Activated T-cell treated with anti-CD3 and anti-CD28 coated beads for 4 hours (primary cell): ENCODE data around the gene APEX1.

Source experiments
- DNase-seq: peaks from one replicate; pipeline ENCODE4 v3.0.0-alpha.2; 2020

Gene APEX1

DNA sequence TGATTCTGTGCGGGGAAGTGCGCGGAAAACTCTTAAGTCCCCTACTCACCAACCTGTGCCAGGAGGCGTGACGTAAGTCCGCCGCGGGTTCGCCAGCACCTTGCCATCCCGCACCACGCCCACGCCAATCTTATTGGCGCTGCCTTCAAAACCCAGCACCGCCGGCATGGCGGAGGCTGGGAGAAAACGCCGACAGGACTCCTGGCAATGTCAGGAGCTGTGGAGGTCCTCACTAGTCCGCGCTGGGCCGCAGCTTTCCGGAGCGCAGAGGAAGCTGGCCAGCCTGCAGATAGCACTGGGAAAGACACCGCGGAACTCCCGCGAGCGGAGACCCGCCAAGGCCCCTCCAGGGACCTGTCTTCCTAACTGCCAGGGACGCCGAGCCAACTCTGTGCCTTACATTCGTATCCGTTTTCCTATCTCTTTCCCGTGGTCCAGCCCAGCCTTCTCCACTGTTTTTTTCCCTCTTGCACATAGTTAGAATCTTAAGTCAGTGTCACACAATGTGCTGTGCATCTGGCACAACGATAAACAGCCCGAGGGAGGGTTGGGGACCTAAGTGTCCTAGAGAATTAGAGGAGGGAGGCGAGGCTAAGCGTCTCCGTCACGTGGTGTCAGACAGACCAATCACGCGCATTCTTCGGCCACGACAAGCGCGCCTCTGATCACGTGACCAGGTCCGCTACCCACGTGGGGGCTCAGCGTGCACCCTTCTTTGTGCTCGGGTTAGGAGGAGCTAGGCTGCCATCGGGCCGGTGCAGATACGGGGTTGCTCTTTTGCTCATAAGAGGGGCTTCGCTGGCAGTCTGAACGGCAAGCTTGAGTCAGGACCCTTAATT lies at the start of gene APEX1, which contains the start of gene OSGEP:
Gene APEX1, plus strand, starts transcription at position 711 of the 839 bp plus-strand sequence. CDS start 420 bp downstream, outside the sequence.
Gene OSGEP, minus strand, starts transcription at position 297 of the 839 bp plus-strand sequence. Its CDS starts 129 bp downstream, at position 168.
- DNase-seq = peak; percentile 95

DNA sequence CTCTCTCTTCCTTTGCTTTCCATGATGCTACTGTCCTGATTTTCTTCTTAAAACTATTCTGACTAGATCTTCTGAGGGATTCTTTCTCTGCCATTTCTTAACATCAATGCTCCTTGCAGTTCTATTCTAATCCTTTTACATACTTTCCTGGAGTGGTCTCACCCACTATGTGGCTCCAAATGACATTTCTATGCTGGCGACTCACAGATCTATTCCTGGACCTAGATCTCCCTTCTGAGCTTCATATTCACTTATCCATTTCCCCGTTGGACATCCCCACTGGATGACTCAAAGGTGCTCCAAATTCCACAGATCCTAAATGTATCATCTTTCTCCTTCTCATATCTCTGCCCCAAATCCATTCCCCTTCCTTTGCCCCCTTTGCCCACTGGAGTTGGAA lies 45.8 kb upstream of the APEX1 start:
- no peak for DNase-seq

DNA sequence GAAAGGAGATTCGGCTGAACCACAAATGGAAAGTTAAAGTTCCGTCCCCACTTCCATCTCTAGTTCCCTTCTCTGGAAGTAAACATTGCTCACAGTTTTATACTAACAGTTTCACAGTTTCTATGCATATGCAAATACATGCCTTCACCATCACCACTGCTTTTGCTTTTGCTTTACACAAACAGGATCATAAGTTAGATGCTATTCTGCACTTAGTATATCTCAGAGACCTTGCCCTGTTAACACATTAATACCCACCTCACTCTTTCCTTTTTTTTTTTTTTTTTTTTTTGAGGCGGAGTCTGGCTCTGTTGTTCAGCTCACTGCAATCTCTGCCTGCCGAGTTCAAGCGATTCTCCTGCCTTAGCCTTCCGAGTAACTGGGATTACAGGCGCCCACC lies 42.6 kb upstream of the APEX1 start:
- no peak for DNase-seq

DNA sequence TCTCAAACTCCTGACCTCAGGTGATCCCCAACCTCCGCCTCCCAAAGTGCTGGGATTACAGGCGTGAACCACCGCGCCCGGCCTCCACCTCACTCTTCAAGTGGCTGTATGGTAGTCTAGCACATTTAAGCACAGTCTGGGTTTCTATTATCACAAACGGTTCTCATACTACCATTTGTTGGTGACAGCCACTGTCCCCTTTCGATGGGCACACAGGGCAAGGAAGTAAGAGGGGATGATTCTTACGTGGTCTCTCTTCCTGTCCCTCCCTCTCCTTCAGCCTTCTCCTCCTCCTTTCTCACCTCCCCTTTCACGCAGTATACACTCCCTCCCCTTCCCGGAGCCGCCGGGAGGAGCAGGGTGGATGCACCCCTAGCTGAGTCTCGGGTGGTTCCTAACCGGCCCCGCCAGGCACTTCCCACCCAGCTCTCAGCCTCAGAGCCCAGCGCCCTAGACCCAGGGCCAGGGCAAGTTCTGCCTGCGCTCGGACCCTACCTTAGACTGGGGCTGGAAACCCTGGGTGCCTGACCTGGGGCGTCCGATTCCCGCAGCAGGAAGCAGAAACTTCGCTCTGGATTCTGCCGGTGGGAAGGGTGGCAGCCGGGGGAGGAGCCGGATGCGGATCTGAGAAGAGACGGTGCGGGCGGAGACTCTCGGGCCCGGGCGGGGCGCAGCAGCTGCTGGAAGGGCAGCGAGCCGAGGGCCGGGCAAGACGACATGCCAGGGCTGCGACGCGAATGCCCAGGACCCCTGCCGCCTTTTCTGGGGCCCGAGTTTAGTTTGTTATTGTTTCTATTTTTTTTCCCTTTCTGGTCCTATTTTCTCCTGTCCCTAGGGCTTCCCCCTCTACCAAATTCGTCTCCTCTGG lies 41.9 kb upstream of the APEX1 start, which contains the start of gene TEP1:
Gene TEP1, minus strand, starts transcription at position 626 of the 868 bp plus-strand sequence. CDS start 5,062 bp downstream, outside the sequence.
- peak; percentile 52 for DNase-seq

DNA sequence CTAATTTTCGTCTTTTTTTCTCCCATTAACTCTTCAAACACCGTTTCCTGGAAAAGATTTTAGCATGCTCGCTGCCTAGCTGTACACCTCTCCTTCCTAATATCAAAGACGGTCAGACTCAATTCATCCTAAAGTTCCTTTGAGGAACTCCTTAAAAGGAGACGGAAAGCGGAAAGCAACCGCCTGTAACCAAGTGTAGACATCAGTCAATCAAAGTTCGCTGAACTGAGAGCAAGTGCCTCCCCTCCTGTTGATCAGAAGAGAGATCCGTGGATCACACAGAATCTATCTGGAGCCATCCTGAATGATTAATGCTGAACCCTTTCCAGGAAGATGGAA lies 41.3 kb upstream of the APEX1 start:
- no peak for DNase-seq

DNA sequence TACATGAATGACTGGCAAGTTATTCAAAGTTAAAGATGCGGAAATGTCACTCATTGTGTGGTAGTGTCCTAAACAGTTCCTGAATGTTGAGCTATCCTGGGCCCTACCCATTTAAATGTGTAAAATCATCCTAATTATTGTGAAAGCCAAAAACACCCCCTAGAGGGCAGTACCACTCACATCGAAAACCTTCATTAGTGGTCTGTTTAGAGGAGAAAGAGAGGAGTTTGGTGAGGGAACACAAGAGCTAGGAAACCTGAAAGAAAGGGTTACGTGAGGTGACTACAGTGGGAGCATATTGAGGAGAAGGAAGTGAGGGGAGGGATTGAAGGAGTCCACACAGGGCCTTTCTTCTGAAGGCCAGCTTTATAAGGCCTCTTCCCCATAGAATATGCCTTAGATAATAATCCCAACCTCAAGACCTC lies 39.2 kb upstream of the APEX1 start:
- peak; percentile 34 for DNase-seq

DNA sequence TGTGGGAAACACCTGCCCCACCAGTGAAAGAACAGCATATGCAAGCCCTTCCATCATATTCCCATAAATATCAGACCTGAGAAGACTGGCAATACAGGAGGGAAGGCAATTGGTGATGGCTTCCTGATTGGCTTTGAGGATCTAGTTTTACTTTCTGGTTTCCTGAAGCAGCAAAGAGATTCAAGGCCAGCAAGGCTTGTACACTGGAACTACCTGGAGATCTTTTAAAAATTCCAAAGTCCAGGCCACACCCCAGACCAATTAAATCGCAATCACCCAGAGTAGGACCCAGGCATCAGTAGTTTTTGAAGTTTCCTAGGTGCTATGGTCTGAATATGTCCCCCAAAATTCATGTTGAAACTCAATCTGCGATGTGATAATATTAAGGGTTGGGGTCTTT lies 38.8 kb upstream of the APEX1 start:
- DNase-seq = no peak

DNA sequence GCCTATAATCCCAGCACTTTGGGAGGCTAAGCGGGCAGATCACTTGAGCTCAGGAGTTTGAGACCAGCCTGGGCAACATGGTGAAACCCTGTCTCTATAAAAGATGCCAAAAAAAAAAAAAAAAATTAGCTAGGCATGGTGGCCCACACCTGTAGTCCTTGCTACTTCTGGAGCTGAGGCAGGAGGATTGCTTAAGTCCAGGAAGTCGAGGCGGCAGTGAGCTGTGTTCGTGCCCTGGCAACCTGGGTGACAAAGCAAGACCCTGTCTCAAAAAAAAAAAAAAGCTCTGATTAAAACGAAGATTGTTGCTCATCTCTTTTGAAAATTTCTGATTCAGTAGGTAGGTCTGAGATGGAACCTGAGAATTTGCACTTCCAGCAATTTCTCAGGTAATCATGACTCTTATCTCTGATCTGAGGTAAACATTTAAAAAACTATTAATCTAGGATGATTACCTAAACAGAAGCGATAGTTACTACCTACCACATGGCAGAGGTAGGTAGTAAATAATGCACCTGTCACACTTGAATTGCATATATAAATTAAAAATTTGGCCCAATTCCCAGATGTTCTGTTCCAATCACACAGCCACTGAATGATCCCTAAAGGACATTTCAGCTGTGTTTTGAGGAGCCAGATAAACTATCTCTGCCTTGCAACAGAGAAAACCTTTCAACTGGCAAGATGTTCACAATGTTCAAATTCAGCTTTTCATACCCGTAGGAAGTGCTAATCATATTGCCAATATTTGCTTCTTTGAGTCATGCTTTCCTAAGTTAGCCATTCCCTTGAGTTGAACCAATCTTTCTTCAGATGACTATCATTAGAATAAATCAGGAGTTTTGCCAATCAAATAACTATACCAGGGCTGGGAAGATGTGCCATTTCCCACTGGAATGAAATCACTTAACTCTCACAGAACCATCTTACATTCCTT lies 37.5 kb upstream of the APEX1 start:
- DNase-seq = no peak

DNA sequence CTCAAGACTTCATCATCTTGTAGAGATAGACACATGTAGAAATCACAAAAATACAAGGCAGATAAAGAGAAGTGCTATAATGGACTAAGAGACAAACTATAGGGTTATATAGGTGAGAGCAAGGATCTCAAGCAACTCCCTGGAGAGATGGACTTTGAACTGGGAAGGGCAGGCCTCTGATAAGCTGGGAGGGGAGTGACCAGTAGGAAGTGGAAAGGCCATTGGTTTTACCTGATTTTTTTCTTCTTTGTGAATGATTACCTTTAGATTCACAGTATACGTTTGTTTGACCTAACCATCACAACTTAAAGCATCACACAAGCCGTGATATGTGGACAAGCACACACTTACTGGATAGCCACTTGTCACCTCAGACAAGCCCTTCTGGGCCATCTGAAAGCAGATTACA lies 36.5 kb upstream of the APEX1 start:
- DNase-seq = no peak

DNA sequence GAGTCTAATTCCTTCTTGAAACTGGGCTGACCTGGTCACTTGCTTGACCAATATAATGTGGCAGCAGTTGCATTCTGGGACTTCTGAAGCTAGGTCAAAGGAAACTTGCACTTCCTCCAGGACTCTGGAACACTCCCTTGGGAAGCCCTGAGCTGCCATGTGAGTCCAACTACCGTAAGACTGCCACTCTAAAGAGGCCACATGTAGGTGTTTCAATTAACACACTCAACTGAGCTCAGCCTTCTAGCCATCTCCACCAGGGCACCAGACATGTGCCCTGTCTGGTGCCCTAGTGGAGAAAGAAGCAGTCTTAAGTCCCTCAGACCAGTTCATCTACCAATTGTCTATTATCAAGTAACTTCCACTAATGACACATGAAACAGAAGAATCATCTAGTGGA lies 35.6 kb upstream of the APEX1 start:
- DNase-seq = no peak

DNA sequence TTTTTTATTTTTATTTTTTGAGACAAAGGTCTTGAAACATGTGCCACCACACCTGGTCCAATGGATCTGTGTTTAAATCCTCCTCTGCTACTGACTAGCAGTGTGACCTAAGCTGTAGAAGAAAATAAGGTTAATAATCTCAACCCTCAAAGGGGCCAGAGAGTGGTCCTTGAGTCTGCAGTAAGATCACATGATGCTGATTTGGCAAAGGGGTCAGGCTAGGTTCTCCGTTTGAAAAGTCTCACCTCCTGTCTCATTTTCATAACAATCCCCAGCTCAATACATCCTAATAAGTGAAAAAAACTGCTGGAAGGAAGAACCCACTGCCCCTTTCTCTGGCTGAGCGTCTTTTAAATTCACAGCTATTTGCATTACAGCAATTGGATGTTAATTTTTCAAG lies 33.8 kb upstream of the APEX1 start:
- no peak for DNase-seq

DNA sequence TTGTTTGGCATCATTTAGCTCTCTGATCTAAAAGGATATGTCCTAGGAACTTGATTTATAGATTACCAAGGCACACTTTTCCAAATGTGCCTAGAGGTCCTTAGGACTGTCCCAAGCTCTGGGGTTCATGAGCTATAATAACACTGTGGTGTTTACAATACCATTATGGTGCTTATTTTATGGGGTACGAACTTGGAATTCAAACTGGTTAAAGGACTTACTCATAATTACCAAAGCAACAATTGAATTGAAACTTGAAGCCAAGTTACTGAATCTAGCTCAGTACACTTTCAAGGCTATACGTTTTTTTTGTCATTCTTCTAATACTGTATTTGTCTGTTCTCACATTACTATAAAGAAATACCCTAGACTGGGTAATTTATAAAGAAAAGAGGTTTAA lies 32.1 kb upstream of the APEX1 start:
- no peak for DNase-seq

DNA sequence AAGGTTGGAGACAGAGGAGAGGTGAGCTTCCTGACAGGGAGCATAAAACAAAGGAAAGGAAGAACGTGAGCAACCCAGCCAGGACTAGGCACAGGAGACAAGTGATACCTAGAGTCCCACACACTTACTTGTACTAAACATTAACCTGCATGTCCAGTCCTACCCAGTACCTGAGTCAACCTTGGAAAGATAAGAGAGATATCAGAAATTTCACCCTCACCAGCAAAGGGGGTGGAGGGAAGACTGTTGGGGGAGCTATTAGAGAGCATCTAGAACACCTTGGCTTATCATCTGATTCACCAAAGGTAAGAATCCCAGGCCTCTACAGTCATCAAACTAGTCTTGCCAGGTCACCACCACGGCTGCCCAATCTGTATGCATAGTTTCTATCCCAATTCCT lies 30.2 kb upstream of the APEX1 start:
- no peak for DNase-seq

DNA sequence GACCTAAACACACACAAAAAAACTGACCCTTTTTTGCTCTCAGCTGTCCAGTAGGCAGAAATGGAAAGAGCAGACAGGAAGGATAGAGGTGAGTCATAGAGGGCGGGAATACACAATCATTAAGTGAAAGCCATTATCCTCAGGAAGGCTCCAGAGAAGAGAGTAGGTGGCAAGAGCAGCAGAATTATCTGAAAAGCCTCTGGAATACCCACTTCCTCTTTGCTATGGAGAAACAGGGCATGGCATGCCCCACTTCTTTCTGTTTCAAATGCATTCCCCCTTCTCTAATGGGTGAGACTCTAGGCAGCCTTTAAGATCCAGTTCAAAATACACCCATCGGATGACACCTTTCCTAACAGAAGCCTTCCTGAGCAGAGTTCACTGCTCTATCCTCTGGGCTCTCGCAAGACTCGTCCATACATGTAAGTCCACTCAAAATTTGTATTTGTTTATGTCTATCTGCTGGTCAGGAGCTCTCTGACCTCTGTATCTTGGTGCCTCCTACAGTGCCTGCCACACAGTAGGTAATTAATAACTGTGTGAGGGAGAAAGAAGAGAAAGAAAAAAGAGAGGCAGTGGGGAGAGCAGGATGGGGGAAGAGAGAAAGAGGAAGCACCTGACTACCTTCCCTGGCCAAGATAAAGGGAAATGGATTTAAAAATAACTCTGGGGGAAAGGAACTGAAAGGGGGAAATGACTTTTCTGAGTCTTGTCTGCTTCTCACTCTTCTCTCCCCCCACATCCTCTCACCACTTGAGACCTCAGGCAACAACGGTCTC lies 27.6 kb upstream of the APEX1 start:
- no peak for DNase-seq

DNA sequence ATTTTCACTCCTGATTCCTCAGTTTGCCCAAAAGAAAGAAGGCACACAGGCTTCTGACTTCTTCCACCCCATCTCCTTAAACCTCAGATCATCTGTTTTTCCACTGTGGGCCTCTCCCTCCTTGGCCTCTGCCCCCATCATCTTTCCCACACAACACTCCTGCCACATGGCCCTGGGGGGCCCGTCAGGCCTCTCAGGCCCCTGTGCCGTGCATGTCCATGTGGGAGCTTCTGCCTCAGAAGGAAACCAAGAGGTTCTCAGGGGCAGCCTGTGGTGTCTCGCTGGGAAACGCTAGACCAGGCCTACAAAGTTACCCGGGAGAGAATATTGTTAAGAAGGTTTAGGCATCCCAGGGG lies 27.0 kb upstream of the APEX1 start:
- DNase-seq = no peak

DNA sequence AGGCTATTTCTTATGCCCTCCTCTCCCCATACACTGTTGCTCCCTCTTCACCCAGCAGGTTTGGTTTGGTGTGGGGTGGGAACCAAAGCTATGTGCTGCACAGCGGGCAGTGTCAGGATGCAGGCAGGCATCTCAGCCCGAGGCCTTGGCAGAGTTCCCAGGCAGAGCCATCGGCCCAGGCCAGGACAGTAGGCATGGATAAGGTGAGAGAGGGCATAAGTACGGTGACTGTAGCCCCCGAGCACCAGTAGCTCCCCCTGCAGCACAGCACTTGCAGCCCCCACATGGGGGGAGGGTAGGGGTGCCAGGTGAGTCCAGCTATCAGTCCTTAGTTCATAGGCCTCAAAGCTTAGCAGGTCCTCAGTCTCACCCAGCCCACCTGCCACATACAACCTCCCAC lies 26.2 kb upstream of the APEX1 start:
- DNase-seq = no peak

DNA sequence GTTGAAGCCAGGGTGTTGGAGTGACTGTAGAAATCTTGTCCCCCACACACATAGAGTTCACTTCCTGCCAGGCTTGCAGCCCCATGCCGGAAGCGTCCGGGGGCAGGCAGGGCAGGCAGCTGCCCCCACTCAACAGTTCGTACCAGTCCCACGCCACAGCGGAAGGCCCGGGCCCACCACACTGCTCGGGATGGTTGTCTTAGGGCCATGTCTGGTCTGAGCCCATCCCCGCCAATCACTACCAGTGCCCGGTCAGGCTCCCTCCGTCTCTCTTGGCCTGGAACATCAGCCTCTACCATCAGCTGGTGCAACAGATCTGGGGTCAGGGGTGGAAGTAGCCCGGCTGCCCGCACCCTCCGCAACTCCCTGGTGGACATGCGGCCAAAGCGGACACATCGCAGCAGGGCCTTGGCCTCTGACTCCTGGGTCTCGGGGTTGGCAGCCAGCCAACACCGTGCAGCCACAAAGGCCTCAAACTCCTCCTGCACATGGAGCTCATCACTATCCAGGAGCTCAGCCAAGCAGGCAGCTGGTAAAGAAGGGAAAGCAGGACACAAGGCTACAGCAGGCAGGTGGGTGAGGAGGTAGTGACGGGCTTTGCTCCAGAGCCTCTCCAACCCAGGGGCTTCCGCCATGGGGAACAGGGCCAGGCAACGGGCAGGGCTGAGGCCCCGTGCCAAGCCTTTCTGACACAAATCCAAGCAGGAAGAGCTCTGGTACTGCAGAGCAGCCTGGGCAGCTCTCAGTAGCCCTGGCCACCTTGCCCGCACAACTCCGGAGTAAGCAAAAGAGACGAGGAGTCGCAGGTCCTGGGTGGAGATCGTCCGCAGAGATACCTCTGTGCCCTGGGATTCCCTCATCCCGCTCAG lies 25.0 kb upstream of the APEX1 start:
- DNase-seq = no peak

DNA sequence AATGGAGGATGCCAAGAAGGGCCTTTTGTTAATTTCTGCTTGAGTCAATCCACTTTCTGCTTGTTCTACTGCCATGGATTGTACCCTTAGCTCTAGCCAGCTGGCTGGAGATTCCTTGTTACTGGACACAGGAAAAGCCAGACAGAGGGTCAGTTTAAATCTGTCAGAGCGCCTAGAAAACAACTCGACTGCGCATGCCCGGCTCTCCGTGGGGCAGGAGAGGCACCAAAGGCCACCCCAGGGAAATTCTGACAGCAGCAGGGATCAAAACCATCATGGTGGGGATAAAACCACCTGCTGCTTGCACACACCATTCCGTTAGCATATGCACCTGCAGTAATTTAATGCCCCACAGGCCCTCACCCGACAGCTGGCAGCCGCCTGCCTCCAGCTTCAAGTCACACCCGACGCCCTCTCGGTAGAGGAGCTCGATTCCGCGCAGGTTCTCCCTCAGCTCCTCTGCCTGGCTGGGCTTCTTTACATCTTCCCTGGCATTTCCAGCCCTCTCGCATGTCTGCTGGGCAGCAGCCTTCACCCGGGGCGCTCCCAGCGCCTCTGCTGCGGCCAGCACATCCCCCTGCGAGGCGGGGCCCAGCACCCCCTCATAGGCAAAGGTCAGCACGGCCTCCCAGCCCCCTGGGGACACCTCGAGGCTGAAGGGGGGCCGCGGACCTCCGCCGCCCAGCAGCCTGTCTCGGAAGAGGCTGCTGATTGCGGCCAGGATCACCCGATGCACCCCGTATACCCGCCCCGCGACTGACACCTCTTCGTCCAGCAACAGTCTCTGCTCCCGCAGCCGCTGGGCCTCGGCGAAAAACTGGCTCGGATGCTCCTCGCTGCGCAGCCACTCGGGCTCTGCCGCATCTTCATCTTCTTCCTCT lies 20.1 kb upstream of the APEX1 start:
- no peak for DNase-seq

DNA sequence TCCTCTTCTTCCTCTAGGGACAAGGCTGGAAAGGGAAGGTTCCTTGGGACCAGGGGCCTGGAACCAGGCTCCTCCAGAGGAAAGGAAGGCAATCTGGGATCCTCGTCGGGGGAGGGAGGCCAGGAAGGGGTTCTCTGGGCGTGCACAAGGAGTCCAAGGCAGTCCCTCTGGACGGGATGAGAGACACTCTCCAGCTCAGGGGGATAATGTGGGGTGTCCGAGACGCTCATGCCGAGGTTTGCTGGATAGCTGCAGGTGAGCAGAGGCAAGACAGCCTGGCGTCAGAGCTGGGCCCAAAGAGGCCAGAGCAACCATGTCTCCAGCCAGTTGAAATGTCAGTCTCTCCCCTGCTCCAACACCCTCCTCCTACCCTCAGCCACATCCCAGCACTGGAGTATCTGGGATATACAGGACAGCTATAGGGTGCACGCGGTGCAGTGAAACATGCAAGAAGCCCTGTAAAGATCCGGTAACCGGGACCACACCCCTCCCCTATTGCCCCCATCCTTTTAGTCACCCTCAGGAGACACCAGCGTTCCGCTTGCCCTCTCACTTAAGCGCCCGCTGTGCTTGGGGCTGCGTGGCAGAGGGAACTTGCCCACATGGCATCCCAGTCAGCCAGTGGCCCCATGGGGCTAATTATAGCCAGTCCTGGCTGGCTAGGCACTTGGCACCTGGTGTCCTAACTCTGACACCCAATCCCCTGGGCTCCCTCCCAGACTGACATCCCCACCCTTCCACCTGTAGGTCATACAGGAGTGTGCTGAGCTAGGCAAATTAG lies 19.3 kb upstream of the APEX1 start, which contains the start of gene KLHL33:
Gene KLHL33, minus strand, starts transcription at position 585 of the 781 bp plus-strand sequence. Its CDS starts 355 bp downstream, at position 230.
- DNase-seq = no peak
